Omental fat pad (tissue), 4 donors: Measurements from ENCODE around the gene ADAMTS7. TPM values are rescaled to one million over a fixed set of nuclear protein-coding genes. Genes with fewer than 3 reads are reported as not detected.
"Not testable (repeated sequence)": the region's sequence is repeated elsewhere in the genome, so short reads cannot be mapped to it uniquely, and the experiment has no call there.

Experiments used
- ATAC-seq: fragments of 150-250 bp; one replicate; pipeline ENCODE4 v1.9.1; 2016; ENCODE audit warnings: mild to moderate bottlenecking, moderate library complexity; ENCODE audit not compliant: low FRiP score
- DNase-seq: peaks from one replicate; pipeline ENCODE4 v3.0.0-alpha.2; 2019; ENCODE audit warnings: low spot score
- CTCF ChIP-seq, 3 donors: fragments of 450-650 bp; IDR thresholded peaks; one replicate each; pipeline ENCODE4 v1.5.1; 2016 to 2017; ENCODE audit warnings: antibody characterized with exemption in 3 of 3, mild to moderate bottlenecking in 3 of 3, moderate library complexity in 2 of 3
- total RNA-seq, 4 donors: library from RNA; depleted of rRNA; stranded (reverse); fragments of >200 nt; gene quantifications; one replicate each; pipeline ENCODE4 v1.1.0, GENCODE V29; 2016

Gene ADAMTS7
- total RNA-seq, 4 donors from 2014 or later, result 4.4 to 7.8 (median 6.3) TPM

- DNase-seq (no peak), ATAC-seq (no peak)
- TF ChIP-seq CTCF (IDR thresholded peaks at IDR 0.05), result no peak
Measured at GRCh38 chr15:78752492-78753358, 58.5 kb downstream of the ADAMTS7 start.

- ATAC-seq (no peak), DNase-seq (no peak)
- TF ChIP-seq CTCF (IDR thresholded peaks at IDR 0.05), result no peak
Measured at GRCh38 chr15:78751602-78751979, 59.7 kb downstream of the ADAMTS7 start.

GRCh38 chr15:78750974-78751601 is 60.2 kb downstream of the ADAMTS7 start:
- peak in 1 of 3 donors; percentile 51 for TF ChIP-seq CTCF (IDR thresholded peaks at IDR 0.05)
- peak; percentile 94 for ATAC-seq
- DNase-seq, result peak; percentile 73

GRCh38 chr15:78750566-78750965 is 60.7 kb downstream of the ADAMTS7 start:
- DNase-seq (no peak), ATAC-seq (peak; percentile 87)
- no peak for TF ChIP-seq CTCF (IDR thresholded peaks at IDR 0.05)

GRCh38 chr15:78749831-78750230 is 61.4 kb downstream of the ADAMTS7 start:
- no peak for TF ChIP-seq CTCF (IDR thresholded peaks at IDR 0.05)
- ATAC-seq, result no peak
- no peak for DNase-seq

GRCh38 chr15:78747877-78748276 is 63.4 kb downstream of the ADAMTS7 start:
- DNase-seq, ATAC-seq: not testable (repeated sequence)

- ATAC-seq, DNase-seq: not testable (repeated sequence)
Measured at GRCh38 chr15:78741674-78742073, 69.6 kb downstream of the ADAMTS7 start.

GRCh38 chr15:78740904-78741274 is 70.4 kb downstream of the ADAMTS7 start:
- DNase-seq (no peak), ATAC-seq (no peak)
- no peak for TF ChIP-seq CTCF (IDR thresholded peaks at IDR 0.05)
